SK-N-SH treated with all-trans-retinoic acid at 6 μM for 48 hours (cell line): Measurements from ENCODE around the gene SYNE2.

Source experiments
- ESRRG ChIP-seq: fragments of 250-450 bp; sonication (Bioruptor Pico); IDR thresholded peaks from 2 replicates; pipeline ENCODE4 v1.6.1; 2021; ENCODE audit warnings: mild to moderate bottlenecking
- TCF4 ChIP-seq: fragments of 250-450 bp; sonication (Bioruptor Pico); IDR thresholded peaks from 2 replicates; pipeline ENCODE4 v1.8.0; 2021; ENCODE audit warnings: mild to moderate bottlenecking, moderate library complexity, borderline replicate concordance
- ZC3H10 ChIP-seq: fragments of 250-450 bp; sonication (Bioruptor Pico); IDR thresholded peaks from 2 replicates; pipeline ENCODE4 v1.5.1; 2021; ENCODE audit warnings: mild to moderate bottlenecking, moderate library complexity
- TF ChIP-seq, protein P1 (sequence below): fragments of 250-450 bp; sonication (Bioruptor Pico); IDR thresholded peaks from 2 replicates; pipeline ENCODE4 v1.8.0; 2021; ENCODE audit warnings: low read depth, mild to moderate bottlenecking, moderate library complexity, borderline replicate concordance

DNA sequence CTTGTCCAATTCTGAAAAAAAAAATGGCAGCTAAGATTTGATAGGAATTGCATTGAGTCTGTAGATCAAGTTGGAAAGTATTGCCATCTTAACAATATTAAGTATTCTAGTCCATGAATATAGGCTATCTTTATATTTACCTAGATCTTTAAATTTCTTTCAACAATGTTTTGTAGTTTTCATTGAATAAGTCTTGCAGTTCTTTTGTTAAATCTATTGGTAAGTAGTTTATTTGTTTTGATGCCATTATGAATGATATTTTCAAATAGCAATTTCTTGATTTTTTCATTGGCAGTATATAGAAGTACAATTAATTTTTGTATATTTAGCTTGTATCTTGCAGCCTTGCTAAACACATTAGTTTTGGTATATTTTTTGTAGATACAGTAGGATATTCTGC lies 71.6 kb downstream of the SYNE2 start:
- TF ChIP-seq TCF4 (CRISPR knock-in tag) (no peak), ZC3H10 (CRISPR knock-in tag) (no peak), ESRRG (CRISPR knock-in tag) (no peak)
- TF ChIP-seq, protein P1, sequence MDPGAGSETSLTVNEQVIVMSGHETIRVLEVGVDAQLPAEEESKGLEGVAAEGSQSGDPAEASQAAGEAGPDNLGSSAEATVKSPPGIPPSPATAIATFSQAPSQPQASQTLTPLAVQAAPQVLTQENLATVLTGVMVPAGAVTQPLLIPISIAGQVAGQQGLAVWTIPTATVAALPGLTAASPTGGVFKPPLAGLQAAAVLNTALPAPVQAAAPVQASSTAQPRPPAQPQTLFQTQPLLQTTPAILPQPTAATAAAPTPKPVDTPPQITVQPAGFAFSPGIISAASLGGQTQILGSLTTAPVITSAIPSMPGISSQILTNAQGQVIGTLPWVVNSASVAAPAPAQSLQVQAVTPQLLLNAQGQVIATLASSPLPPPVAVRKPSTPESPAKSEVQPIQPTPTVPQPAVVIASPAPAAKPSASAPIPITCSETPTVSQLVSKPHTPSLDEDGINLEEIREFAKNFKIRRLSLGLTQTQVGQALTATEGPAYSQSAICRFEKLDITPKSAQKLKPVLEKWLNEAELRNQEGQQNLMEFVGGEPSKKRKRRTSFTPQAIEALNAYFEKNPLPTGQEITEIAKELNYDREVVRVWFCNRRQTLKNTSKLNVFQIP (CRISPR knock-in tag), result no peak
